GM21367 (cell line): ENCODE data around the gene AMH.
"Not testable (repeated sequence)": the region's sequence is repeated elsewhere in the genome, so short reads cannot be mapped to it uniquely, and the experiment has no call there.

Experiments used
- ATAC-seq: cut with Tn5 transposase; IDR thresholded peaks from one replicate; pipeline ENCODE4 v1.9.1; 2021; ENCODE audit not compliant: unreplicated experiment

AMH gene

GRCh38 chr19:2268480-2268830, 19.3 kb downstream of the AMH start:
- ATAC-seq, result no peak

- no peak for ATAC-seq
Observed at GRCh38 chr19:2268861-2269243, 19.7 kb downstream of the AMH start.

- peak; percentile 40 for ATAC-seq
Observed at GRCh38 chr19:2269244-2270156, 20.4 kb downstream of the AMH start.

- ATAC-seq, result no peak
Observed at GRCh38 chr19:2270157-2270422, 21.0 kb downstream of the AMH start.

- no peak for ATAC-seq
Observed at GRCh38 chr19:2270423-2271233, 21.5 kb downstream of the AMH start.

- ATAC-seq, result no peak
Observed at GRCh38 chr19:2271234-2272103, 22.3 kb downstream of the AMH start.

- ATAC-seq, result no peak
Observed at GRCh38 chr19:2273356-2274184, 24.4 kb downstream of the AMH start.

- no peak for ATAC-seq
Observed at GRCh38 chr19:2274185-2274711, 25.1 kb downstream of the AMH start.

GRCh38 chr19:2274931-2275535, 25.9 kb downstream of the AMH start:
- ATAC-seq, result no peak

- no peak for ATAC-seq
Observed at GRCh38 chr19:2275588-2276428, 26.7 kb downstream of the AMH start.

GRCh38 chr19:2276429-2276986, 27.4 kb downstream of the AMH start:
- ATAC-seq, result no peak

- no peak for ATAC-seq
Observed at GRCh38 chr19:2277138-2277537, 28.0 kb downstream of the AMH start.

- ATAC-seq, result no peak
Observed at GRCh38 chr19:2278459-2279158, 29.5 kb downstream of the AMH start.

GRCh38 chr19:2280633-2281264, 31.6 kb downstream of the AMH start:
- ATAC-seq, result no peak

- not testable (repeated sequence) for ATAC-seq
Observed at GRCh38 chr19:2281265-2282061, 32.3 kb downstream of the AMH start.

GRCh38 chr19:2282062-2282861, 33.1 kb downstream of the AMH start, which contains the start of gene PEAK3:
PEAK3 (minus strand) TSS chr19:2282175; CDS start chr19:2280931, 1,244 bp downstream.
- no peak for ATAC-seq
